ENCODE results near the gene MAN1A1.

Gene MAN1A1

GRCh38 chr6:119127627-119128026 lies 221.9 kb downstream of the MAN1A1 start:
- TF ChIP-seq FOXP2 (optimal IDR thresholded peaks at IDR 0.05; ENCODE audit: borderline replicate concordance, extremely low read depth, extremely low read length, insufficient read depth), result no peak
- no peak for TF ChIP-seq REST (IDR thresholded peaks at IDR 0.05; ENCODE audit: insufficient read depth in 1 of 2, low read depth in 2 of 2, low read length in 2 of 2)
- no peak for TF ChIP-seq TAF1 (IDR thresholded peaks at IDR 0.05; ENCODE audit: borderline replicate concordance, insufficient read depth, low read length)
- no peak for TF ChIP-seq SIN3A (IDR thresholded peaks at IDR 0.05; ENCODE audit: borderline replicate concordance, insufficient read depth, low read length)
- no peak for TF ChIP-seq POLR2AphosphoS5 (IDR thresholded peaks at IDR 0.05; ENCODE audit: low read depth, low read length)
